ENCODE measurements around the gene CSPG4. TPM values are rescaled to one million over a fixed set of nuclear protein-coding genes. Genes with fewer than 3 reads are reported as not detected.
"Not testable (repeated sequence)": the region's sequence is repeated elsewhere in the genome, so short reads cannot be mapped to it uniquely, and the experiment has no call there.

The CSPG4 gene
- total RNA-seq, 1 donor, result under 0.01 TPM

GRCh38 chr15:75693028-75693427, 19.6 kb downstream of the CSPG4 start:
- not testable (repeated sequence) for DNase-seq (ENCODE audit: low read depth in 2 of 3, low spot score in 2 of 3)

- peak in 1 of 3 donors; percentile 21 for DNase-seq (ENCODE audit: low read depth in 2 of 3, low spot score in 2 of 3)
Observed at GRCh38 chr15:75692311-75692710, 20.3 kb downstream of the CSPG4 start.

GRCh38 chr15:75689429-75689828, 23.2 kb downstream of the CSPG4 start:
- DNase-seq (ENCODE audit: low read depth in 2 of 3, low spot score in 2 of 3), result not testable (repeated sequence)

- no peak for DNase-seq (ENCODE audit: low read depth in 2 of 3, low spot score in 2 of 3)
Observed at GRCh38 chr15:75688831-75689230, 23.8 kb downstream of the CSPG4 start.

- DNase-seq (ENCODE audit: low read depth in 2 of 3, low spot score in 2 of 3), result no peak
Observed at GRCh38 chr15:75688278-75688557, 24.4 kb downstream of the CSPG4 start.

GRCh38 chr15:75687486-75688277, 25.0 kb downstream of the CSPG4 start:
- DNase-seq (ENCODE audit: low read depth in 2 of 3, low spot score in 2 of 3), result no peak

GRCh38 chr15:75686212-75686642, 26.4 kb downstream of the CSPG4 start:
- DNase-seq (ENCODE audit: low read depth in 2 of 3, low spot score in 2 of 3), result peak; percentile 22 to 80 (median 64)

- no peak for DNase-seq (ENCODE audit: low read depth in 2 of 3, low spot score in 2 of 3)
Observed at GRCh38 chr15:75685195-75685594, 27.5 kb downstream of the CSPG4 start.

- no peak for DNase-seq (ENCODE audit: low read depth in 2 of 3, low spot score in 2 of 3)
Observed at GRCh38 chr15:75684648-75685047, 28.0 kb downstream of the CSPG4 start.

- DNase-seq (ENCODE audit: low read depth in 2 of 3, low spot score in 2 of 3), result peak in 2 of 3 donors; percentile 72 to 77
Observed at GRCh38 chr15:75683646-75684312, 28.9 kb downstream of the CSPG4 start.

- no peak for DNase-seq (ENCODE audit: low read depth in 2 of 3, low spot score in 2 of 3)
Observed at GRCh38 chr15:75682181-75683135, 30.2 kb downstream of the CSPG4 start.

- DNase-seq (ENCODE audit: low read depth in 2 of 3, low spot score in 2 of 3), result no peak
Observed at GRCh38 chr15:75680007-75680789, 32.5 kb downstream of the CSPG4 start.

- DNase-seq (ENCODE audit: low read depth in 2 of 3, low spot score in 2 of 3), result not testable (repeated sequence)
Observed at GRCh38 chr15:75678324-75678690, 34.3 kb downstream of the CSPG4 start.

- DNase-seq (ENCODE audit: low read depth in 2 of 3, low spot score in 2 of 3), result no peak
Observed at GRCh38 chr15:75677465-75678323, 35.0 kb downstream of the CSPG4 start.

GRCh38 chr15:75676688-75677464, 35.8 kb downstream of the CSPG4 start:
- DNase-seq (ENCODE audit: low read depth in 2 of 3, low spot score in 2 of 3), result no peak

- DNase-seq (ENCODE audit: low read depth in 2 of 3, low spot score in 2 of 3), result no peak
Observed at GRCh38 chr15:75675579-75676404, 36.9 kb downstream of the CSPG4 start.

- no peak for DNase-seq (ENCODE audit: low read depth in 2 of 3, low spot score in 2 of 3)
Observed at GRCh38 chr15:75674366-75674765, 38.3 kb downstream of the CSPG4 start.

All from hematopoietic multipotent progenitor cell (in vitro differentiated cells).